GM23338 (cell line): ENCODE data around the gene FOXM1. TPM values are rescaled to one million over a fixed set of nuclear protein-coding genes. Genes with fewer than 3 reads are reported as not detected.

Experiments
- ATAC-seq: fragments of 200-7000 bp; cut with Tn5 transposase; 3 replicates; pipeline ENCODE4 v1.9.1; 2020
- DNase-seq: peaks from one replicate; pipeline ENCODE4 v3.0.0-alpha.2; 2015; ENCODE audit warnings: low spot score
- H2AFZ ChIP-seq: fragments of 200-600 bp; sonication (generic); 2 replicates; pipeline ENCODE4 v1.8.0; 2016; ENCODE audit warnings: antibody characterized with exemption, mild to moderate bottlenecking, moderate library complexity
- H3F3A ChIP-seq: fragments of 200-600 bp; sonication (generic); replicated peaks from 2 replicates; pipeline ENCODE4 v1.8.0; 2017; ENCODE audit warnings: antibody characterized with exemption, mixed run types, low read depth
- H3K27ac ChIP-seq: fragments of 200-600 bp; sonication (generic); 2 replicates; pipeline ENCODE4 v1.6.1; 2016; ENCODE audit warnings: low read depth
- H3K27me3 ChIP-seq: fragments of 200-600 bp; sonication (generic); 2 replicates; pipeline ENCODE4 v1.8.0; 2016; ENCODE audit warnings: mild to moderate bottlenecking, mixed run types, moderate library complexity; ENCODE audit not compliant: insufficient read depth
- H3K36me3 ChIP-seq: fragments of 200-600 bp; sonication (generic); 2 replicates; pipeline ENCODE4 v1.8.0; 2016; ENCODE audit warnings: mild to moderate bottlenecking; ENCODE audit not compliant: insufficient read depth
- H3K4me1 ChIP-seq: fragments of 200-600 bp; sonication (generic); 2 replicates; pipeline ENCODE4 v1.8.0; 2016; ENCODE audit warnings: mild to moderate bottlenecking, moderate library complexity; ENCODE audit not compliant: insufficient read depth
- H3K4me2 ChIP-seq: fragments of 200-600 bp; sonication (generic); 2 replicates; pipeline ENCODE4 v1.7.1; 2017; ENCODE audit warnings: mixed run types
- H3K4me3 ChIP-seq: fragments of 200-600 bp; sonication (generic); 2 replicates; pipeline ENCODE4 v1.6.1; 2016; ENCODE audit warnings: mixed run types
- H3K79me2 ChIP-seq: fragments of 200-600 bp; sonication (generic); replicated peaks from 2 replicates; pipeline ENCODE4 v1.8.0; 2017; ENCODE audit warnings: mild to moderate bottlenecking; ENCODE audit not compliant: insufficient read depth
- H3K9me2 ChIP-seq: fragments of 200-600 bp; sonication (generic); 2 replicates; pipeline ENCODE4 v1.8.0; 2017; ENCODE audit not compliant: insufficient read depth
- H4K20me1 ChIP-seq: fragments of 200-600 bp; sonication (generic); replicated peaks from 2 replicates; pipeline ENCODE4 v1.8.0; 2017; ENCODE audit warnings: mild to moderate bottlenecking; ENCODE audit not compliant: insufficient read depth
- H3K27ac Mint-ChIP-seq: 2 replicates; pipeline ENCODE4 v1.8.0; 2020; ENCODE audit warnings: inconsistent platforms, mild to moderate bottlenecking, moderate library complexity, mixed read lengths
- H3K27me3 Mint-ChIP-seq: 3 replicates; pipeline ENCODE4 v1.8.0; 2022; ENCODE audit warnings: low read depth, mild to moderate bottlenecking, moderate library complexity, mixed read lengths, inconsistent platforms; ENCODE audit not compliant: insufficient read depth, poor library complexity
- H3K36me3 Mint-ChIP-seq: 3 replicates; pipeline ENCODE4 v1.8.0; 2021; ENCODE audit warnings: low read depth, mild to moderate bottlenecking, inconsistent platforms, moderate library complexity, mixed read lengths
- H3K4me1 Mint-ChIP-seq: 3 replicates; pipeline ENCODE4 v1.8.0; 2020; ENCODE audit warnings: mild to moderate bottlenecking, inconsistent platforms, mixed read lengths
- H3K4me3 Mint-ChIP-seq: 3 replicates; pipeline ENCODE4 v1.8.0; 2021; ENCODE audit warnings: moderate library complexity, mild to moderate bottlenecking, inconsistent platforms, mixed read lengths
- H3K9me3 Mint-ChIP-seq: 3 replicates; pipeline ENCODE4 v1.8.0; 2020; ENCODE audit warnings: moderate library complexity, mild to moderate bottlenecking, inconsistent platforms, mixed read lengths
- CREB1 ChIP-seq: fragments of 250-450 bp; sonication (Bioruptor Pico); IDR thresholded peaks from 2 replicates; pipeline ENCODE4 v1.5.0; 2020; ENCODE audit warnings: low read depth, mild to moderate bottlenecking, moderate library complexity
- ETS1 ChIP-seq: IDR thresholded peaks from 2 replicates; pipeline ENCODE4 v1.6.1; 2016; ENCODE audit warnings: antibody characterized with exemption
- EZH2 ChIP-seq: fragments of 200-600 bp; sonication (generic); IDR thresholded peaks from one replicate; pipeline ENCODE4 v1.8.0; 2017; ENCODE audit warnings: antibody characterized with exemption, mild to moderate bottlenecking, low read depth; ENCODE audit not compliant: unreplicated experiment
- EZH2phosphoT487 ChIP-seq: fragments of 200-600 bp; sonication (generic); IDR thresholded peaks from one replicate; pipeline ENCODE4 v1.8.1; 2018; ENCODE audit warnings: antibody characterized with exemption; ENCODE audit not compliant: unreplicated experiment
- JUNB ChIP-seq: IDR thresholded peaks from one replicate; pipeline ENCODE4 v1.6.1; 2016; ENCODE audit warnings: antibody characterized with exemption; ENCODE audit not compliant: unreplicated experiment
- NANOG ChIP-seq: IDR thresholded peaks from 2 replicates; pipeline ENCODE4 v1.6.1; 2016; ENCODE audit warnings: antibody characterized with exemption, borderline replicate concordance
- POLR2AphosphoS5 ChIP-seq: IDR thresholded peaks from 2 replicates; pipeline ENCODE4 v1.6.1; 2016; ENCODE audit warnings: antibody characterized with exemption, low read depth
- STAT1 ChIP-seq: IDR thresholded peaks from one replicate; pipeline ENCODE4 v1.6.1; 2016; ENCODE audit warnings: antibody characterized with exemption; ENCODE audit not compliant: unreplicated experiment
- ZNF114 ChIP-seq: fragments of 250-450 bp; sonication (Bioruptor Pico); IDR thresholded peaks from 2 replicates; pipeline ENCODE4 v1.5.0; 2020; ENCODE audit warnings: mild to moderate bottlenecking, moderate library complexity
- ZNF331 ChIP-seq: fragments of 250-450 bp; sonication (Bioruptor Pico); IDR thresholded peaks from 2 replicates; pipeline ENCODE4 v1.5.0; 2020; ENCODE audit warnings: low read depth, mild to moderate bottlenecking, moderate library complexity
- polyA plus RNA-seq: library from polyadenylated mRNA; unstranded; fragments of >200 nt; fragmentation: Nextera tagmentation; extraction: Ambion mirVana; gene quantifications from 2 replicates; pipeline ENCODE4 v1.2.1, GENCODE V29; 2016
- total RNA-seq: library from RNA; depleted of rRNA; stranded (reverse); fragments of >200 nt; shearing (Covaris generic); gene quantifications from 2 replicates; pipeline ENCODE4 v1.2.3, GENCODE V29; 2014
- TF ChIP-seq, protein P1 (sequence below): IDR thresholded peaks from one replicate; pipeline ENCODE4 v1.6.1; 2018; ENCODE audit warnings: antibody characterized with exemption; ENCODE audit not compliant: unreplicated experiment
- TF ChIP-seq, protein P2 (sequence below): fragments of 250-450 bp; sonication (Bioruptor Pico); IDR thresholded peaks from 2 replicates; pipeline ENCODE4 v1.5.0; 2020; ENCODE audit warnings: mild to moderate bottlenecking, moderate library complexity
- TF ChIP-seq, protein P3 (sequence below), 2 experiments: fragments of 200-600 bp in 1 of 2; sonication (generic) in 1 of 2; conservative IDR thresholded peaks; 2 replicates each; pipeline versions ENCODE4 v1.5.1 to v1.6.1; 2016 to 2017; ENCODE audit warnings: antibody characterized with exemption in 2 of 2, low read depth in 2 of 2, mild to moderate bottlenecking in 2 of 2, moderate library complexity in 1 of 2

Gene FOXM1
- total and polyA plus RNA-seq, 2 experiments from 2014 or later, result 31.0 to 98.1 TPM

DNA sequence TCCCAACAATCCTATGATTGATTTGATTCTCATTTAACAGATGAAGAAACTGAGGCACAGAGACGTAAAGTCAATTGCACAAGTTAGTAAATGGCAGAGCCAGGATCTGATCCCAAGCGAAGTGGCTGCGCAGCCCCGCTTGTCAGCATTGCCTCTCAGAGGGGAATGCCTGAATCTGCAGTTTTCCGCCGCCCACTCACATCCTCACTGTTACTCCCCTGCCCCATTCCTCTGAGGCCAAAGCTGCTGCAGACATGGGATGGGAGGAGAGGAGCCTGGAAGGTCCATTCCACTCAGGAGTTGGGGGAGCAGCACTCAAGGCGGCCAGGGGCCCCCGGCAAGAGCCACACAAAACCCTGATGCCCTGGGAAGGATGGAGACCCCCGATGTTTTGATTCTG is 43.2 kb downstream of the FOXM1 start:
- Histone ChIP-seq H3K27me3 (no peaks in the 10 kb centered on the region), H3K4me3 (no peak overlapping the region), H3K4me1 (peaks cover 12% of the 10 kb centered on the region; the same call in 1 of the 2 replicates), H3K27ac (no peak overlapping the region), H3K4me2 (no peak overlapping the region), H3K79me2 (no peaks in the 10 kb centered on the region), H3K9me2 (no peaks in the 10 kb centered on the region), H4K20me1 (peaks cover 5% of the 10 kb centered on the region; the same call in 1 of the 2 replicates), H2AFZ (no peak overlapping the region), H3F3A (0 out of 2 replicates have a peak, but pooled peaks cover 3% of the 10 kb centered on the region), H3K36me3 (no peaks in the 10 kb centered on the region)
- no peak overlapping the region for H3K4me3 Mint-ChIP-seq
- peaks cover 10% of the 10 kb centered on the region for H3K36me3 Mint-ChIP-seq
- ATAC-seq (peak; percentile 28), DNase-seq (no peak)
- no peaks in the 10 kb centered on the region for H3K9me3 Mint-ChIP-seq
- TF ChIP-seq JUNB (no peak), STAT1 (no peak), ETS1 (no peak), EZH2phosphoT487 (no peak), ZNF114 (CRISPR knock-in tag) (no peak), NANOG (no peak), ZNF331 (CRISPR knock-in tag) (no peak), CREB1 (CRISPR knock-in tag) (no peak), EZH2 (no peak), POLR2AphosphoS5 (no peak)
- TF ChIP-seq, protein P1, sequence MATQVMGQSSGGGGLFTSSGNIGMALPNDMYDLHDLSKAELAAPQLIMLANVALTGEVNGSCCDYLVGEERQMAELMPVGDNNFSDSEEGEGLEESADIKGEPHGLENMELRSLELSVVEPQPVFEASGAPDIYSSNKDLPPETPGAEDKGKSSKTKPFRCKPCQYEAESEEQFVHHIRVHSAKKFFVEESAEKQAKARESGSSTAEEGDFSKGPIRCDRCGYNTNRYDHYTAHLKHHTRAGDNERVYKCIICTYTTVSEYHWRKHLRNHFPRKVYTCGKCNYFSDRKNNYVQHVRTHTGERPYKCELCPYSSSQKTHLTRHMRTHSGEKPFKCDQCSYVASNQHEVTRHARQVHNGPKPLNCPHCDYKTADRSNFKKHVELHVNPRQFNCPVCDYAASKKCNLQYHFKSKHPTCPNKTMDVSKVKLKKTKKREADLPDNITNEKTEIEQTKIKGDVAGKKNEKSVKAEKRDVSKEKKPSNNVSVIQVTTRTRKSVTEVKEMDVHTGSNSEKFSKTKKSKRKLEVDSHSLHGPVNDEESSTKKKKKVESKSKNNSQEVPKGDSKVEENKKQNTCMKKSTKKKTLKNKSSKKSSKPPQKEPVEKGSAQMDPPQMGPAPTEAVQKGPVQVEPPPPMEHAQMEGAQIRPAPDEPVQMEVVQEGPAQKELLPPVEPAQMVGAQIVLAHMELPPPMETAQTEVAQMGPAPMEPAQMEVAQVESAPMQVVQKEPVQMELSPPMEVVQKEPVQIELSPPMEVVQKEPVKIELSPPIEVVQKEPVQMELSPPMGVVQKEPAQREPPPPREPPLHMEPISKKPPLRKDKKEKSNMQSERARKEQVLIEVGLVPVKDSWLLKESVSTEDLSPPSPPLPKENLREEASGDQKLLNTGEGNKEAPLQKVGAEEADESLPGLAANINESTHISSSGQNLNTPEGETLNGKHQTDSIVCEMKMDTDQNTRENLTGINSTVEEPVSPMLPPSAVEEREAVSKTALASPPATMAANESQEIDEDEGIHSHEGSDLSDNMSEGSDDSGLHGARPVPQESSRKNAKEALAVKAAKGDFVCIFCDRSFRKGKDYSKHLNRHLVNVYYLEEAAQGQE, result no peak
- TF ChIP-seq, protein P2, sequence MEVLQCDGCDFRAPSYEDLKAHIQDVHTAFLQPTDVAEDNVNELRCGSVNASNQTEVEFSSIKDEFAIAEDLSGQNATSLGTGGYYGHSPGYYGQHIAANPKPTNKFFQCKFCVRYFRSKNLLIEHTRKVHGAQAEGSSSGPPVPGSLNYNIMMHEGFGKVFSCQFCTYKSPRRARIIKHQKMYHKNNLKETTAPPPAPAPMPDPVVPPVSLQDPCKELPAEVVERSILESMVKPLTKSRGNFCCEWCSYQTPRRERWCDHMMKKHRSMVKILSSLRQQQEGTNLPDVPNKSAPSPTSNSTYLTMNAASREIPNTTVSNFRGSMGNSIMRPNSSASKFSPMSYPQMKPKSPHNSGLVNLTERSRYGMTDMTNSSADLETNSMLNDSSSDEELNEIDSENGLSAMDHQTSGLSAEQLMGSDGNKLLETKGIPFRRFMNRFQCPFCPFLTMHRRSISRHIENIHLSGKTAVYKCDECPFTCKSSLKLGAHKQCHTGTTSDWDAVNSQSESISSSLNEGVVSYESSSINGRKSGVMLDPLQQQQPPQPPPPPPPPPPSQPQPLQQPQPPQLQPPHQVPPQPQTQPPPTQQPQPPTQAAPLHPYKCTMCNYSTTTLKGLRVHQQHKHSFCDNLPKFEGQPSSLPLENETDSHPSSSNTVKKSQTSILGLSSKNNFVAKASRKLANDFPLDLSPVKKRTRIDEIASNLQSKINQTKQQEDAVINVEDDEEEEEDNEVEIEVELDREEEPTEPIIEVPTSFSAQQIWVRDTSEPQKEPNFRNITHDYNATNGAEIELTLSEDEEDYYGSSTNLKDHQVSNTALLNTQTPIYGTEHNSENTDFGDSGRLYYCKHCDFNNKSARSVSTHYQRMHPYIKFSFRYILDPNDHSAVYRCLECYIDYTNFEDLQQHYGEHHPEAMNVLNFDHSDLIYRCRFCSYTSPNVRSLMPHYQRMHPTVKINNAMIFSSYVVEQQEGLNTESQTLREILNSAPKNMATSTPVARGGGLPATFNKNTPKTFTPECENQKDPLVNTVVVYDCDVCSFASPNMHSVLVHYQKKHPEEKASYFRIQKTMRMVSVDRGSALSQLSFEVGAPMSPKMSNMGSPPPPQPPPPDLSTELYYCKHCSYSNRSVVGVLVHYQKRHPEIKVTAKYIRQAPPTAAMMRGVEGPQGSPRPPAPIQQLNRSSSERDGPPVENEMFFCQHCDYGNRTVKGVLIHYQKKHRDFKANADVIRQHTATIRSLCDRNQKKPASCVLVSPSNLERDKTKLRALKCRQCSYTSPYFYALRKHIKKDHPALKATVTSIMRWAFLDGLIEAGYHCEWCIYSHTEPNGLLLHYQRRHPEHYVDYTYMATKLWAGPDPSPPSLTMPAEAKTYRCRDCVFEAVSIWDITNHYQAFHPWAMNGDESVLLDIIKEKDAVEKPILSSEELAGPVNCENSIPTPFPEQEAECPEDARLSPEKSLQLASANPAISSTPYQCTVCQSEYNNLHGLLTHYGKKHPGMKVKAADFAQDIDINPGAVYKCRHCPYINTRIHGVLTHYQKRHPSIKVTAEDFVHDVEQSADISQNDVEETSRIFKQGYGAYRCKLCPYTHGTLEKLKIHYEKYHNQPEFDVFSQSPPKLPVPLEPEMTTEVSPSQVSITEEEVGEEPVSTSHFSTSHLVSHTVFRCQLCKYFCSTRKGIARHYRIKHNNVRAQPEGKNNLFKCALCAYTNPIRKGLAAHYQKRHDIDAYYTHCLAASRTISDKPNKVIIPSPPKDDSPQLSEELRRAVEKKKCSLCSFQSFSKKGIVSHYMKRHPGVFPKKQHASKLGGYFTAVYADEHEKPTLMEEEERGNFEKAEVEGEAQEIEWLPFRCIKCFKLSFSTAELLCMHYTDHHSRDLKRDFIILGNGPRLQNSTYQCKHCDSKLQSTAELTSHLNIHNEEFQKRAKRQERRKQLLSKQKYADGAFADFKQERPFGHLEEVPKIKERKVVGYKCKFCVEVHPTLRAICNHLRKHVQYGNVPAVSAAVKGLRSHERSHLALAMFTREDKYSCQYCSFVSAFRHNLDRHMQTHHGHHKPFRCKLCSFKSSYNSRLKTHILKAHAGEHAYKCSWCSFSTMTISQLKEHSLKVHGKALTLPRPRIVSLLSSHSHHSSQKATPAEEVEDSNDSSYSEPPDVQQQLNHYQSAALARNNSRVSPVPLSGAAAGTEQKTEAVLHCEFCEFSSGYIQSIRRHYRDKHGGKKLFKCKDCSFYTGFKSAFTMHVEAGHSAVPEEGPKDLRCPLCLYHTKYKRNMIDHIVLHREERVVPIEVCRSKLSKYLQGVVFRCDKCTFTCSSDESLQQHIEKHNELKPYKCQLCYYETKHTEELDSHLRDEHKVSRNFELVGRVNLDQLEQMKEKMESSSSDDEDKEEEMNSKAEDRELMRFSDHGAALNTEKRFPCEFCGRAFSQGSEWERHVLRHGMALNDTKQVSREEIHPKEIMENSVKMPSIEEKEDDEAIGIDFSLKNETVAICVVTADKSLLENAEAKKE, result no peak
- TF ChIP-seq, protein P3, sequence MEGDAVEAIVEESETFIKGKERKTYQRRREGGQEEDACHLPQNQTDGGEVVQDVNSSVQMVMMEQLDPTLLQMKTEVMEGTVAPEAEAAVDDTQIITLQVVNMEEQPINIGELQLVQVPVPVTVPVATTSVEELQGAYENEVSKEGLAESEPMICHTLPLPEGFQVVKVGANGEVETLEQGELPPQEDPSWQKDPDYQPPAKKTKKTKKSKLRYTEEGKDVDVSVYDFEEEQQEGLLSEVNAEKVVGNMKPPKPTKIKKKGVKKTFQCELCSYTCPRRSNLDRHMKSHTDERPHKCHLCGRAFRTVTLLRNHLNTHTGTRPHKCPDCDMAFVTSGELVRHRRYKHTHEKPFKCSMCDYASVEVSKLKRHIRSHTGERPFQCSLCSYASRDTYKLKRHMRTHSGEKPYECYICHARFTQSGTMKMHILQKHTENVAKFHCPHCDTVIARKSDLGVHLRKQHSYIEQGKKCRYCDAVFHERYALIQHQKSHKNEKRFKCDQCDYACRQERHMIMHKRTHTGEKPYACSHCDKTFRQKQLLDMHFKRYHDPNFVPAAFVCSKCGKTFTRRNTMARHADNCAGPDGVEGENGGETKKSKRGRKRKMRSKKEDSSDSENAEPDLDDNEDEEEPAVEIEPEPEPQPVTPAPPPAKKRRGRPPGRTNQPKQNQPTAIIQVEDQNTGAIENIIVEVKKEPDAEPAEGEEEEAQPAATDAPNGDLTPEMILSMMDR (conservative IDR thresholded peaks at IDR 0.05; ENCODE audit: low read depth in 2 of 2), result no peak
- H3K4me1 Mint-ChIP-seq, result peaks cover 19% of the 10 kb centered on the region
- no peak overlapping the region for H3K27ac Mint-ChIP-seq
- peaks cover 11% of the 10 kb centered on the region for H3K27me3 Mint-ChIP-seq
